Activated naive CD4-positive, alpha-beta T cell (primary cell): ENCODE measurements around the gene BUD13.

ENCODE experiments used
- DNase-seq, 4 experiments: peaks; one replicate each; lab custom pipeline; 2025; lab: John Stamatoyannopoulos, UW

Gene BUD13

DNA sequence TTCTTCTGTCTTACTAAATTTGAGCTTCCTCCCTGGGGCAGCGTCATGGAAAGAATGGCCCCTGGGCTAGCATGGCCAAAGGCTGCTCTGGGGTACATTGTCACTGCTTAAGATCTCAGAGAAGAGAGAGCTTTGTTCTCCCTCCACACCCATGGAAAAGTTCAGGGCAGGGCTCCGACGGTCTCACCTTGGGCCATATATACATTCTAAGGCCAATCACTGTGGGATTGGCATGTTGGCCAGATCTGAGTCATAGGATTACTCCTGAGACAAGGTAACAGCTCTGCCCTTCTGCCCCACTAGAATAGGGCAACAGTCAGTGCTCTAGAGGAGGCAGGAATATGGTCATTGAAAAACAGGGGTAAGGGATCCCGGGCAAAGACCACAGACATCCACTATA, 56.2 kb downstream of the BUD13 start:
- DNase-seq = no peak

DNA sequence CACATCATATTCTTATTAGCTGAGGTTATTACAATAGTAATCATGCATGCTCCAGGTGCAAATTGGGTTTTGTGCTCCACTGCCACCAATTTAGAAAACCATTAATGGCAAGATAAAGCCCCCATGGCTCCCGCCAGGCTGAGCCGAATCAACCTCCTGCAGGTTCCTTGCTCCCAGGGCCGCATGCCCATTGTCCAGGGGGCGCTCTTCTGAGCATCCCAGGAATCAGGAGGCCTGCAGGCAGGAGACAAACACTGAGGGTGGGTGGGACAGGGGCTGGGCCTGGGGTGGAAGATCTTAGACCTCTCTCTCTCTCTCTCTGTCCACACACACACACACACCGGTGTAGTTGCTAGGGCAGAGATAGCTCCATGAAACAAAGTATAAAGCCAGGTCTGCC, 57.4 kb downstream of the BUD13 start:
- DNase-seq = no peak

DNA sequence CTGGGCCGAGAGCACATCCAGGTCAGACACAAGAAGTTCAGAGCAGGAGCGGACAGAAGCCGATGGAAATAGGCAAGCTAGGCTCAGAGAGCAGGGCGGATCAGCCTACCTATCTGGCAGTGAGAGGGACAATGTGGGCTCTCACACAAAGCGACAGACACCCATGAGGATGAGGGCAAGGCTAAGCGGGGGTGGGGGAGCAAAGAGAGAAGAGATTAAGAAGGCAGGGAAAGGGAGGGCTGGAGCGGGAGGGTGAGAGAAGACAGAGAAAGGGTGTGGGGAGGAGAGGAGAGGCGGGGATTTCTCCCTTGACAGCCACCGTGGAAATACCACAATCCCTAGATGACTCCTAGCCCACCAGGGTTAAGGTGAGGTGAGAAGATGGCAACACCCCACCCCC, 57.9 kb downstream of the BUD13 start:
- no peak for DNase-seq

DNA sequence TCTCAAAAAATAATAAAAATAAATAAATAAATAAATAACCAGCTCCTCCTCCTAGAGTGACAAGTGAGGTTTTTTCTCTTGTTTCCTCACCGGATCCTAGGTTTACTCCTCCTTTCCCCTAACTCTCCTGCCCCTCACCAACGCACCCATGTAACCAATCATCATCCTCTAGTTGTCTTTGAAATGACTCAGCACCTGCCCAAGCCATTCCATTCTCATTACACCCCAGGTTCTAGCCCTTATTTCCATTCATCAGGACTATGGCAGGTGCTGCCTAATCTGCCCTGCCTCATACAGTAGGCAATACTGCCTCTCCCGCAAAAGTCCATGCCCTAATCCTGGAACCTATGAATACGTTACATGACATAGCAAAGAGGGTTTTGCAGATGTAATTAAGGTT, 60.4 kb downstream of the BUD13 start:
- no peak for DNase-seq

DNA sequence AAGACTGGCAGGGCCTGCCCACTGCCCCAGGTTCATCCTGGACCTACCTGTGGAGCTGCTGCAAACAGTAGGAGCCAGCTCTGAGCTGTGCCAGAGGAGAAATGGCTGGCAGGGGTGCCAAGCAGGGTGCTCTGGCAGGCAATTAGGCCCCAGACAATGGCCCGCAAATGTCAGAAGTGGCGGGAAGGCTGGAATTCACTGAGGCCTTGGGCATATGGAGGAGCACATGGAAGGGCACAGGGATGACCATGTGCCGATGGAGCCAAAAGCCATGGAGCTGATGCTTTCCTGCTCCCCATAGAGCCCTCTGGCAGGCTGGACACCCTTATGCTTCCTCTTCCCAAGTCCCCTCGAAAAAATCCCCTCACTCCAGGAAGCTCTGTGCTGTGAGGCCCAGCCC, 62.0 kb downstream of the BUD13 start:
- DNase-seq = no peak

DNA sequence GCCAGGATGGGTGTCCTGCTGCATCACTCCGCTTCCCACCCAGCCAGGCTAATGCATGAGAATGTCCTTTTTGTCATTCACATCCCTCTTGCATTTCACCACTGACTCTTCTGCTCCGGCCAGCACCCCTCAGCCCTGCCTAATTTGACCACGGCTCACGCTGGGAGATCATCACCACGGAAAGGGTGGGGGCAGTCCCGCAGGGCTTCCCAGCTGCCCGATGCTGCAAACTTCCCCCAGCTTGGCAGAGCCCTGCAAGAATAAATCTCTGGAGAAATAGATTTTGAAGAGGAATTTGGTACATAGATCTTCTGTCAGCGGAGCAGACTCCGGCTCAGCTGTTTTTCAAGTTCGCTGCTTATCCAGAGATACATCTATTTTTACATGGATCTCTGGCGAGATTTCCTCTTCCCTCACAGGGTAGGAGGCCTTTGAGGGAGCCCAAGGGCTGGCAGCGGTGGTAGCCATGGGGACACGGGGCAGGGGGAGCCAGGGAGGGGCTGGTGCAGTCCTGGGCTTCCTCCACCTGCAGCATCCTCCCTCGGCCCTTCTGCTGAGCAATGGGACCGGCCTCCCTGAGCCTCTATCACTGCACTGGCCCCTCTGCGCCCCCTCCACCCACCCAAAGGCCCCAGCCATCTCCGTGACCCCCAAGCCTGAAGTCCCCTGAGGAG, 62.6 kb downstream of the BUD13 start:
- no peak for DNase-seq

DNA sequence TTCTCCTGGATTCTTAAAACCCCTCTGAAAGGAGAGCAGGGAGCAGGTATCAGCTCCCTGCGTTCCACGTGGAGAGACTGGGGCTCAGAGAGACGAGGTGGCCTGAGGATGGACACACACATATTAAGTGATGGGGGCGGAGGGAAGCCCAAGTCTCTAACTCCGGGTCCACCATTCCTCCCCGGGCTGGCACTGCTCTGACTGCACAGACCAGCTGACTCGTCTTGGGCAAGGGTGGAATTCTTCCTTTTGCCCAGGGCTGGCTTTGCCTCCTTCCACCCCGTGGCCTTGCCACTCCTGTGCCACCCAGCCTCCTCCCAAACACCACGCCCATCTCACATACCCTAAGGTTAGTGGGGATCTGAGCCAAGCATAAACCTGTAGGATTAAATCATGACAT, 65.0 kb downstream of the BUD13 start:
- DNase-seq = no peak

DNA sequence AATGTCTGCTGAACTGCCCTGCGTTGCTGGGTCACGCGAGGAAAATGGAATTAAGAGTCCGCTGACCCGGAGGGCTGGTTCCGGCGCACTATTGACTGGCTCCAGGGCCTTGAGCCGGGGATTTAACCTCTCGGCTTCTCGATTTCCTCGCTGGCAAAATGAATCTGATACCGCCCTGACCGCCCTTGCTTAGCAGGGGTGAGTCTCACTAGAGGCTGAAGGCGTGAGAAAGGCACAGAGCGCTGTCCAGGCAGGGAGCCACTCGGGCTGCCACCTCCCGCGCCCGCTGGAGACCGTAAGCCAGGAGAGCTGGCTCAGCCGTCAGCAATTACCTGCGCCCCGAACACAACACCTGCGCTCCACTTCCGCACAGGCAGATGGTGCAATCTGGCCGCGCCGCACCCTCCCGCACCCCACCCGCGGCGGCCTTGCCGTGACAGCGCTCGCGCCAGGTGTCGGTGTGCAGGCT, 65.6 kb downstream of the BUD13 start:
- no peak for DNase-seq

DNA sequence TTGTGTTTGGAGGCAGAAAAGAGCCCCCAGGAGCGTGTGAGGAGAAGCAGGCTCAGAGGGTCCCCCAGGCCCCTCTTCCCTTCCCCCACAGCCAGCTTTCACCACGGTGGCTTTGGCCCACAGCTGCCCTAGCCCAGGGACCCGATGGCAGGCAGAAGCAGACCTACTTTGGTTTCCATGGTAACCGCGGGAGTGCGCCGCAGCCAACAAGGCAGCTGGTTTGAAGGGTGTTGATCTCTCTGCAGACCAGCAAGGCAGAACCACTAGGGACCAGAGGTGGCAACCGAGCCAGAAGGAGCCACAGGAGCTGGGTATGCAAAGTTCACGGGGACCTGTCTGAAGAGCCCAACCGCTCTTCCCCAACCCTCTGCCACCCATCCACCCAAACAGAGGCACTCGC, 69.4 kb downstream of the BUD13 start:
- no peak for DNase-seq

DNA sequence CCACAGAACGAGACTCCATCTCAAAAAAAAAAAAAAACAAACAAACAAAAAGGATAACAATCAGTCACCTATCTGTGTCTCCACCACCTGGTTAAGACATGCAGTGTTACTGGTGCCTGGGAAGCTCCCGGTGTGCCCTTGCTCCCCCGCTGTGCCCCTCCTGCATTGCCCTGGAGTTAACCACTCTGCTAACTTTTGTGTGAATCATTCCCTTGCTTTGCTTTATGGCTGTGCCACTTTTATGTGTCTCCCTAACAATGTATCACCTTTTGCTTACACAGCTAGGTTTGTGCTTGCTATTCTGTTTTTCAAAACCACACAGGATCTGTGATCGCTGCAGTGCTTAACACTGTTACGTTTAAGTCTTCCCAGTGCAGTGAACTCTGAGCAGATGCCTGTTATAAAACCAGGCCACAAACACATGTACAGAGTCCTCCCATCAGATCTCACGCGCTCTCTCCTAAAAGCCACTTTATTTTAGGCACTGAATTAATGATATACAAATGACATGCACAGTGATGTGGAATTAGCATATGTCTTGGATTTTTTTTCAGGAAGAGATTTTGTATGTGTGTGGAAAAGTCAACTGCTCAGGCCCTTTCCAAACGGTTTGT, 69.9 kb downstream of the BUD13 start:
- no peak for DNase-seq

DNA sequence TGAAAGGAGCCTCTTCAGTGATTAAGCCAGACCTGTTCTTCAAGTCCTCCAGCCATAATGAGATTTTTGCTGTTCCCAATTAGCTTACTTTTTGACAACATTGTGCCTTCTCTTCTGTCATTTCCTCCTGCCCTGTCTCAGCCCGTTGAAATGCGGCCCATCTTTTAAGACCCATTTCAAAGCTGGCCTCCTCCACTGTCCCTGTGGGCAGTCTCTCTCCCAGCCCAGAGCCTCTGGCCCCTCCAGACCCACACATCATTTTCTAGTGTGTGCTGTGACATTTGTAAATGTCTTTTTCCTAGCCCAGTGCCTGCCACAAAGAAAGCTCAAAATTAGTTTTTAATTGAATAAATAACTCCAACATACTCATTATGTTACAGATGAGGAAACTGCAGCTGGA, 70.9 kb downstream of the BUD13 start:
- DNase-seq = no peak

DNA sequence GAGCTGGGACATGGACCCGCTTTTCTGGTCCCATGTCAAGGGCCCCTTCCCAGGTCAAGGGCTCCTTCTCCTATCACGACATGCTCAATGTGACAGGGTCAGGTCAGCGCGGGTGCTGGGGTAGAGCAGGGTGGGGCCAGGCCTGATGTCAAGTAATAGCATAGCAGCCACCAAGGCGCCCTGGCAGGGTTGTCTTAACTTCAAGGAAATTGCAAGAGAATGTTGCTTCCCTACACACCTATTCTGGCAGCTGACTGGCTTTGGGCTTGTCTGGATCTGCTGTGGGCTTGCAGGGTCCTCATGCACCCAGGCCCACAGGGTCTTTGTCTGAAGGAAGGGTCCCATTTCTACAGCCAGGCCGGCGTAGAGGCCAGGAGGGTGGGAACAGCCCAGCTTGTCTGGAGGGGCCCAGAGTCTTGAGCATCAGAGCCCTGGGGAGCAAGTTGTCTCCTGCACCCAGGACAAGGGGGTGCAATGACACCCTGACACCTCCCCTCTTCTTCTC, 71.4 kb downstream of the BUD13 start:
- DNase-seq = no peak

DNA sequence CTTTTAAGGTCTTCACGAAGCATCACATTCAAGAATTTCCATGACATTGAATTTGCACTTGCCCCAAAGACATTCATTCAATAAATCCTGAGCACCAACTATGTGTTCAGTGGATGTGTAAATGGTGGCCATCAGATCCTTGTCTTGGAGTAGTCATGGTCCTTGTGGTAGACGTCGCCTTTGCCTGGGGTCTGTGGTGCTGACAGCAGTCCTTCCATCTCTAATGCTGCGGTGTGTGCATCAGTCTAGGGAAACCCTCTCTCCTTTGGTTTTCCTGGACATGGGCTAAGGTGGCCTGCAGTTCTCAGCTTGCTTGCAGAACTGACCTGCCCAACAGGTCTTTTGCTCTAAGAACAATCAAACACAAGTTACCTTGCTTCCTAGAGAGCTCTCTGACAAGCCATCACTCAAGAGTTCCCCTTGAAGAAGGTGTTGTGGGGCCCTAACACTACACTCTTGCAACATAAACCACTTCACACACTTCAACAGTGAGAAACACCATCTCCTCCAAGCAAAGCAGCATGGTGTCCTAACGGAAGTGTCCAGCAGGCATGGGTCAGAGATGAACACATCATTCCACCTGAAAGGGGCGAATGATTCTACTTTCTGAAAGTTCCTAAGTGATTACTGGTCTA, 72.1 kb downstream of the BUD13 start:
- DNase-seq = no peak
